IPS-NIHi11 (cell line): ENCODE data around the gene SNX6.
"Not testable (repeated sequence)": the region's sequence is repeated elsewhere in the genome, so short reads cannot be mapped to it uniquely, and the experiment has no call there.

ENCODE experiments used
- DNase-seq: peaks from one replicate; pipeline ENCODE4 v3.0.0; 2012; ENCODE audit warnings: mixed read lengths, low spot score

The SNX6 gene

GRCh38 chr14:34629657-34630529 is at the start of gene SNX6:
SNX6 (minus strand) TSS chr14:34630148; CDS start chr14:34630116, 32 bp downstream.
- DNase-seq, result peak; percentile 100

- DNase-seq, result no peak
Measured at GRCh38 chr14:34678735-34679134, 48.8 kb upstream of the SNX6 start.

- DNase-seq, result no peak
Measured at GRCh38 chr14:34678306-34678705, 48.4 kb upstream of the SNX6 start.

GRCh38 chr14:34676516-34677211 is 46.7 kb upstream of the SNX6 start:
- DNase-seq, result no peak

GRCh38 chr14:34673702-34674101 is 43.8 kb upstream of the SNX6 start:
- no peak for DNase-seq

- DNase-seq, result no peak
Measured at GRCh38 chr14:34671716-34672115, 41.8 kb upstream of the SNX6 start.

GRCh38 chr14:34668111-34668510 is 38.2 kb upstream of the SNX6 start:
- no peak for DNase-seq

- DNase-seq, result no peak
Measured at GRCh38 chr14:34667007-34667406, 37.1 kb upstream of the SNX6 start.

- DNase-seq, result no peak
Measured at GRCh38 chr14:34665785-34666435, 36.0 kb upstream of the SNX6 start.

- DNase-seq, result no peak
Measured at GRCh38 chr14:34662561-34663088, 32.7 kb upstream of the SNX6 start.

- no peak for DNase-seq
Measured at GRCh38 chr14:34660796-34661195, 30.8 kb upstream of the SNX6 start.

- no peak for DNase-seq
Measured at GRCh38 chr14:34655959-34656358, 26.0 kb upstream of the SNX6 start.

GRCh38 chr14:34653073-34653472 is 23.1 kb upstream of the SNX6 start:
- DNase-seq, result not testable (repeated sequence)

GRCh38 chr14:34652348-34652747 is 22.4 kb upstream of the SNX6 start:
- DNase-seq, result not testable (repeated sequence)

- DNase-seq, result no peak
Measured at GRCh38 chr14:34650786-34651584, 21.0 kb upstream of the SNX6 start.

- not testable (repeated sequence) for DNase-seq
Measured at GRCh38 chr14:34650006-34650405, 20.1 kb upstream of the SNX6 start.

GRCh38 chr14:34649344-34649743 is 19.4 kb upstream of the SNX6 start:
- no peak for DNase-seq

- no peak for DNase-seq
Measured at GRCh38 chr14:34646570-34647255, 16.8 kb upstream of the SNX6 start.

- DNase-seq, result no peak
Measured at GRCh38 chr14:34643361-34643760, 13.4 kb upstream of the SNX6 start.

GRCh38 chr14:34642595-34642994 is 12.6 kb upstream of the SNX6 start:
- no peak for DNase-seq

GRCh38 chr14:34640826-34641225 is 10.9 kb upstream of the SNX6 start:
- no peak for DNase-seq
